ENCODE measurements around the gene HES3.

HES3 gene

DNA sequence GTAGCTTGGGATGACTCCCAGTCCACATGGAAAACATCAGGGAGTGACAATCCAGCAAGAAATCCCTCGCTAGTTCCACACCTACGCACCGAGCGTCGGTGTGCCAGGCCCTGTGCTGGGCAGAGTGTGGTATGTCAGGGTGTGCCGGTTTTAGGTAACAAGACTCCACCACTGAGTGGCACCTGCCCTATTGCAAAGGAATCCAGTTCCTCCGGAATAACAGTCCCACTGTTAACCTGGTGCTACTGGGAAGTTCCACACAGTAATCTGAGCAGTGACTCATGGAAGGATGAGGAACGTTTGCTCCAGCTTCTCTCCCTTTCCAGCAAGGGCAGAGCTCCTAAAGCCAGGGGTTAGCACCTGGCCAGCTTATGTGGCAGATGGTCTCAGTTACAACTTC lies 23.7 kb upstream of the HES3 start:
- no peak overlapping the region for H4K91ac ChIP-seq (ENCODE audit: low read length)
- peaks cover 19% of the 10 kb centered on the region for H3K4me1 ChIP-seq (ENCODE audit: control insufficient read depth, insufficient read depth, low read depth, low read length)

GRCh38 chr1:6221210-6221784 lies 22.7 kb upstream of the HES3 start:
- Histone ChIP-seq H3K4me3 (ENCODE audit: insufficient read depth in 1 of 2, low read depth in 1 of 2, low read length in 2 of 2) (no peak overlapping the region), H3K9ac (ENCODE audit: low read length) (no peak overlapping the region), H2BK15ac (ENCODE audit: low read depth, poor library complexity, severe bottlenecking) (no peak overlapping the region), H3K9me3 (ENCODE audit: control insufficient read depth, low read length) (no peaks in the 10 kb centered on the region), H2BK5ac (ENCODE audit: low read depth, low read length, poor library complexity, severe bottlenecking) (no peak overlapping the region), H4K91ac (ENCODE audit: low read length) (no peak overlapping the region), H3K18ac (ENCODE audit: low read depth in 1 of 2, low read length in 2 of 2) (no peak overlapping the region), H2BK120ac (ENCODE audit: low read depth, low read length) (no peak overlapping the region), H3K4me2 (ENCODE audit: low read length, poor library complexity, severe bottlenecking) (no peak overlapping the region), H2AK5ac (ENCODE audit: low read length, severe bottlenecking) (no peak overlapping the region), H3K79me1 (replicated peaks; ENCODE audit: low read length, poor library complexity, severe bottlenecking) (peaks cover 11% of the 10 kb centered on the region), H3K36me3 (ENCODE audit: control insufficient read depth in 1 of 2, insufficient read depth in 2 of 2, low read depth in 1 of 2, low read length in 2 of 2) (peaks cover 37 to 40% of the 10 kb centered on the region in 2 experiments), H4K8ac (ENCODE audit: low read length) (peak overlapping the region; percentile 46), H3K23ac (ENCODE audit: low read length in 2 of 2) (no peak overlapping the region), H3K14ac (ENCODE audit: low read length in 2 of 2) (no peak overlapping the region), H2BK12ac (ENCODE audit: low read length in 2 of 2) (no peak overlapping the region), H3K4ac (ENCODE audit: low read depth in 1 of 2, low read length in 2 of 2) (no peak overlapping the region), H3K27ac (ENCODE audit: low read length, poor library complexity, severe bottlenecking) (no peak overlapping the region), H3K4me1 (ENCODE audit: control insufficient read depth, insufficient read depth, low read depth, low read length) (peaks cover 19% of the 10 kb centered on the region), H3K27me3 (ENCODE audit: control insufficient read depth in 1 of 2, insufficient read depth in 1 of 2, low read length in 2 of 2) (no peaks in the 10 kb centered on the region), H2AFZ (ENCODE audit: low read depth, low read length) (no peak overlapping the region)
- no peak for DNase-seq
- 89% methylated on average over 11 of the region's 12 CpGs for WGBS

More for the DNA sequence above, 23.7 kb upstream of the HES3 start:
- Histone ChIP-seq H2BK120ac (ENCODE audit: low read depth, low read length) (no peak overlapping the region), H3K4me3 (ENCODE audit: insufficient read depth in 1 of 2, low read depth in 1 of 2, low read length in 2 of 2) (no peak overlapping the region), H3K27ac (ENCODE audit: low read length, poor library complexity, severe bottlenecking) (no peak overlapping the region), H3K4ac (ENCODE audit: low read depth in 1 of 2, low read length in 2 of 2) (no peak overlapping the region), H4K8ac (ENCODE audit: low read length) (no peak overlapping the region), H3K18ac (ENCODE audit: low read depth in 1 of 2, low read length in 2 of 2) (no peak overlapping the region), H2BK15ac (ENCODE audit: low read depth, poor library complexity, severe bottlenecking) (no peak overlapping the region), H3K9ac (ENCODE audit: low read length) (no peak overlapping the region), H3K27me3 (ENCODE audit: control insufficient read depth in 1 of 2, insufficient read depth in 1 of 2, low read length in 2 of 2) (no peaks in the 10 kb centered on the region), H3K36me3 (ENCODE audit: control insufficient read depth in 1 of 2, insufficient read depth in 2 of 2, low read depth in 1 of 2, low read length in 2 of 2) (peaks cover 29 to 31% of the 10 kb centered on the region in 2 experiments), H2AFZ (ENCODE audit: low read depth, low read length) (no peak overlapping the region), H3K9me3 (ENCODE audit: control insufficient read depth, low read length) (no peaks in the 10 kb centered on the region), H3K23ac (ENCODE audit: low read length in 2 of 2) (no peak overlapping the region), H2BK5ac (ENCODE audit: low read depth, low read length, poor library complexity, severe bottlenecking) (no peak overlapping the region), H3K14ac (ENCODE audit: low read length in 2 of 2) (no peak overlapping the region), H2AK5ac (ENCODE audit: low read length, severe bottlenecking) (no peak overlapping the region), H3K79me1 (replicated peaks; ENCODE audit: low read length, poor library complexity, severe bottlenecking) (peaks cover 5% of the 10 kb centered on the region), H3K4me2 (ENCODE audit: low read length, poor library complexity, severe bottlenecking) (no peak overlapping the region), H2BK12ac (ENCODE audit: low read length in 2 of 2) (no peak overlapping the region)
- WGBS: 86% methylated on average over 8 of the region's 8 CpGs
- no peak for DNase-seq

- peaks cover 19% of the 10 kb centered on the region for H3K4me1 ChIP-seq (ENCODE audit: control insufficient read depth, insufficient read depth, low read depth, low read length)
- no peak overlapping the region for H2AFZ ChIP-seq (ENCODE audit: low read depth, low read length)
- DNase-seq: no peak
- no peak overlapping the region for H2BK12ac ChIP-seq (ENCODE audit: low read length in 2 of 2)
- no peak overlapping the region for H2AK5ac ChIP-seq (ENCODE audit: low read length, severe bottlenecking)
- H3K4ac ChIP-seq (ENCODE audit: low read depth in 1 of 2, low read length in 2 of 2): no peak overlapping the region
- no peak overlapping the region for H3K9ac ChIP-seq (ENCODE audit: low read length)
- 91% methylated on average over 6 of the region's 6 CpGs for WGBS
- no peak overlapping the region for H4K91ac ChIP-seq (ENCODE audit: low read length)
- no peak overlapping the region for H3K4me3 ChIP-seq (ENCODE audit: insufficient read depth in 1 of 2, low read depth in 1 of 2, low read length in 2 of 2)
- H3K14ac ChIP-seq (ENCODE audit: low read length in 2 of 2): no peak overlapping the region
- H3K36me3 ChIP-seq (ENCODE audit: control insufficient read depth in 1 of 2, insufficient read depth in 2 of 2, low read depth in 1 of 2, low read length in 2 of 2): peaks cover 40 to 50% of the 10 kb centered on the region in 2 experiments
- H3K4me2 ChIP-seq (ENCODE audit: low read length, poor library complexity, severe bottlenecking): no peak overlapping the region
- no peak overlapping the region for H2BK120ac ChIP-seq (ENCODE audit: low read depth, low read length)
- H3K27ac ChIP-seq (ENCODE audit: low read length, poor library complexity, severe bottlenecking): no peak overlapping the region
- no peak overlapping the region for H3K23ac ChIP-seq (ENCODE audit: low read length in 2 of 2)
- H2BK5ac ChIP-seq (ENCODE audit: low read depth, low read length, poor library complexity, severe bottlenecking): no peak overlapping the region
- H3K27me3 ChIP-seq (ENCODE audit: control insufficient read depth in 1 of 2, insufficient read depth in 1 of 2, low read length in 2 of 2): no peaks in the 10 kb centered on the region
- no peaks in the 10 kb centered on the region for H3K9me3 ChIP-seq (ENCODE audit: control insufficient read depth, low read length)
- peaks cover 14% of the 10 kb centered on the region for H3K79me1 ChIP-seq (replicated peaks; ENCODE audit: low read length, poor library complexity, severe bottlenecking)
- no peak overlapping the region for H4K8ac ChIP-seq (ENCODE audit: low read length)
- H3K18ac ChIP-seq (ENCODE audit: low read depth in 1 of 2, low read length in 2 of 2): no peak overlapping the region
- H2BK15ac ChIP-seq (ENCODE audit: low read depth, poor library complexity, severe bottlenecking): no peak overlapping the region
Observed at GRCh38 chr1:6222636-6223035, 21.3 kb upstream of the HES3 start.

DNA sequence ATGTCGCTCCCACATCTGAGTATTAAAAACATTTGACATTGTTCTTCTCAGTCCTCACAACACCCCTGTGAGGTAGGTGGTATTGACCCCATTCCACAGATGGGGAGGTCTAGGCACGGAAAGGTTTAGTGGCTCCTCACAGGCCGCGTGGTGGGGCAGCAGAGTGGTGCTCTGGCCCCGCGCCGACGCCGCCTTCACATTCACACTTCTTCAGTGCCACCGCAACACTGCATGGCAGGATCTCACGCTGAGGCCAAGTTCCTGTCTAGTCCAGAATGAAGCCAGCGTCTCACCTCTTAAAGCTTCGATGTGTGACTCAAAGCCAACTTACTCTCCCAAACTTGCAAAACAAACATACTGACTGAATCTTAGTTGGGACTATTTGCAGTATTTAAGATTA lies 20.4 kb upstream of the HES3 start:
- no peak for DNase-seq
- H2BK12ac ChIP-seq (ENCODE audit: low read length in 2 of 2): no peak overlapping the region
- H3K9ac ChIP-seq (ENCODE audit: low read length): no peak overlapping the region
- no peak overlapping the region for H4K91ac ChIP-seq (ENCODE audit: low read length)
- no peaks in the 10 kb centered on the region for H3K9me3 ChIP-seq (ENCODE audit: control insufficient read depth, low read length)
- H3K4ac ChIP-seq (ENCODE audit: low read depth in 1 of 2, low read length in 2 of 2): no peak overlapping the region
- no peak overlapping the region for H3K23ac ChIP-seq (ENCODE audit: low read length in 2 of 2)
- 98% methylated on average over 11 of the region's 13 CpGs for WGBS
- H3K4me2 ChIP-seq (ENCODE audit: low read length, poor library complexity, severe bottlenecking): no peak overlapping the region
- H4K8ac ChIP-seq (ENCODE audit: low read length): no peak overlapping the region
- no peak overlapping the region for H3K4me3 ChIP-seq (ENCODE audit: insufficient read depth in 1 of 2, low read depth in 1 of 2, low read length in 2 of 2)
- H3K36me3 ChIP-seq (ENCODE audit: control insufficient read depth in 1 of 2, insufficient read depth in 2 of 2, low read depth in 1 of 2, low read length in 2 of 2): peaks cover 43 to 56% of the 10 kb centered on the region in 2 experiments
- H3K27ac ChIP-seq (ENCODE audit: low read length, poor library complexity, severe bottlenecking): no peak overlapping the region
- no peak overlapping the region for H2AK5ac ChIP-seq (ENCODE audit: low read length, severe bottlenecking)
- H3K18ac ChIP-seq (ENCODE audit: low read depth in 1 of 2, low read length in 2 of 2): no peak overlapping the region
- no peak overlapping the region for H2BK5ac ChIP-seq (ENCODE audit: low read depth, low read length, poor library complexity, severe bottlenecking)
- H3K79me1 ChIP-seq (replicated peaks; ENCODE audit: low read length, poor library complexity, severe bottlenecking): peaks cover 15% of the 10 kb centered on the region
- H2BK15ac ChIP-seq (ENCODE audit: low read depth, poor library complexity, severe bottlenecking): no peak overlapping the region
- no peak overlapping the region for H2AFZ ChIP-seq (ENCODE audit: low read depth, low read length)
- no peaks in the 10 kb centered on the region for H3K27me3 ChIP-seq (ENCODE audit: control insufficient read depth in 1 of 2, insufficient read depth in 1 of 2, low read length in 2 of 2)
- peaks cover 15% of the 10 kb centered on the region for H3K4me1 ChIP-seq (ENCODE audit: control insufficient read depth, insufficient read depth, low read depth, low read length)
- no peak overlapping the region for H2BK120ac ChIP-seq (ENCODE audit: low read depth, low read length)
- H3K14ac ChIP-seq (ENCODE audit: low read length in 2 of 2): no peak overlapping the region
